Measurements from ENCODE around the gene XXYLT1.

DNA sequence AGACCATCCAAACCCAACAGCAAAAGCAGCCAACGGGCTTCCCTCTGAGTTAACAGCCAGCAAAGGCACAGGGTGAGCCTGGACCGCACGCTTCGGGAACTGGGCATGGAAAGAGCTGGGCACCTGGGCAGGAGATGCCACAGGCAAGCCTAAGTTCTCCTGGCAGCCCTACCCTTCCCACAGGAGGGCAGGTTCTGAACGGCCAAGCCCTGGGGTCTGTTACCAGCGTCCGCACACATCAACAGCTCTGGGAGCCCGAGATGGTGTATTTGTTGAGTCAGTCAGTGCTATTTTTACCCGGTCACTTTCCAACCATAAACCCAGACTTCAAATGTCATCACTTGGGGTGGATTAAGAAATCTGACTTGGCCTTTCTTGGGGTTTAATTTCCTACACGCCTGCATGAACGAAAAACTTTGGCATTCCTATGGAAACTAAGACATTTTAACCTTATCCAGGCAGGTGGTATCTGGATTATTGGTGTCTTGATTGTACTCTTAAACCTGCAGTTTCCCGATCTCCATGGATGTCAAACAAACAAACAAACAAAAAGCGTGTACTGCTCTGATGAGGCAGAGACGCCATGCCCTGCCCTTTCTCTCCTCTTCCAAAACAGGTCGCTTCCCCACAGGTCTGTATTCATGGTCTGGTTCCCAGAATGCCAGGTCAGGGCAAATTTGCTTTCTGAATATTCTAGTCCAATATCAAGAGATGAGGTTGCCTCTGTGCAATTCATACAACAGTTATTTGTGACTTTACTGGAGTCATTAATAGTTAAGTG is 99.7 kb downstream of the XXYLT1 start:
- no peak for TF ChIP-seq CTCF (IDR thresholded peaks at IDR 0.05)
- TF ChIP-seq POLR2A (IDR thresholded peaks at IDR 0.05): no peak
